HG03432 (cell line): ENCODE results near the gene ACAD8.
"Not testable (repeated sequence)": the region's sequence is repeated elsewhere in the genome, so short reads cannot be mapped to it uniquely, and the experiment has no call there.

ENCODE experiments used
- ATAC-seq: cut with Tn5 transposase; IDR thresholded peaks from one replicate; pipeline ENCODE4 v1.9.1; 2021; ENCODE audit warnings: mild to moderate bottlenecking, moderate library complexity; ENCODE audit not compliant: unreplicated experiment

ACAD8 gene

DNA sequence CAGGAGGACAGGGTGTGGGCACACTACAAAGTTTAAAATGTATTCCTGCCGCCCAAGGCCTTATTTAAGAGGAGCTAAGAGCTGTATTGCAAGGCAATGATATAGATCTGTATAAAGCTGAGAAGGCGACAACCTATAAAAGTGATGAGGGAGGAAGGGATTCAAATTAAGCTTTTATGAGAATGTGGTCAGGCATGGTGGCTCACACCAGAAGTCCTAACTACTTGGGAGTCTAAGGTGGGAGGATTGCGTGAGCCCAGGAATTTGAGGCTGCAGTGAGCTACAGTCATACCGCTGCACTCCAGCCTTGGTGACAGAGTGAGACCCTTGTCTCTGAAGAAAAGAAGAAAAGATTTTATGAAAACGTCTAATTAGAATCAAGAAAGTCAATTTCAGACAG, 13.1 kb downstream of the ACAD8 start:
- ATAC-seq, result no peak

GRCh38 chr11:134266841-134267251, 13.5 kb downstream of the ACAD8 start:
- no peak for ATAC-seq

GRCh38 chr11:134267461-134267860, 14.1 kb downstream of the ACAD8 start:
- ATAC-seq, result no peak

DNA sequence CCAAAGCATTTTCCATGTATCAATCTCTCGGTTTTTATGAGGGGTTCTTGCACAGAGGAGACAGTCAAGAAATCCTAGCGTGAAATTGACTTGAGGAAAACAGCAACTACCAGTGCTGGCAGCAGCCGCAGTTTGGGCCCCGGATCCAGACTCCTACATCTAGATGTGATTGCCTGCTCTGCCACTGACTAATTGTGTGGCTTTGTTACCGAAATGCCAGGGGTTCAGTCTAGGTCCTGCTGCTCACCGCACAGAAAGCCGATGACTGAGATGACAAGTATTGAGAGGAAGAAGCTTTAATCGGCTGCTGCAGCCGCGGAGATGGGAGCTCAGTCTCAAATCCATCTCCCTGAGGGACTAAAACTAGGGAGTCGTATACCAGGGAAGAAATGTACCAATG, 14.6 kb downstream of the ACAD8 start:
- no peak for ATAC-seq

DNA sequence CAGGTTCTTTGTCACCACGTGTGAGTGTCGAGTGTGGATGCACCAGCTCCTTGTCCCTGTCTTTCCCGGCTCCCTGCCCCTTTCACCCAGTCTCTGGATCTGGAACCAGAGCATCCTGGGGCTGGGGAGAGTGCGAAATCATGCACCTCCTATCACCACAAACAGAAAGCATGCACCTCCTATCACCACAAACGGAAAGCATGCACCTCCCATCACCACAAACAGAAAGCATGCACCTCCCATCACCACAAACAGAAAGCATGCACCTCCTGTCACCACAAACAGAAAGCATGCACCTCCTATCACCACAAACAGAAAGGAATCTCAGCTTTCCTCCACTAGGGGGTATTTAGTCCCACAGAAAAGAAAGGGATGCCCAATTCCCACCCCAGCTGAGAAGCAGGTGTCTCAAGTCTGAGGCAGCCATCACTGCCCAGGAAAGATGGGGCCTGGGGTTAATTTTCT, 16.9 kb downstream of the ACAD8 start:
- no peak for ATAC-seq

DNA sequence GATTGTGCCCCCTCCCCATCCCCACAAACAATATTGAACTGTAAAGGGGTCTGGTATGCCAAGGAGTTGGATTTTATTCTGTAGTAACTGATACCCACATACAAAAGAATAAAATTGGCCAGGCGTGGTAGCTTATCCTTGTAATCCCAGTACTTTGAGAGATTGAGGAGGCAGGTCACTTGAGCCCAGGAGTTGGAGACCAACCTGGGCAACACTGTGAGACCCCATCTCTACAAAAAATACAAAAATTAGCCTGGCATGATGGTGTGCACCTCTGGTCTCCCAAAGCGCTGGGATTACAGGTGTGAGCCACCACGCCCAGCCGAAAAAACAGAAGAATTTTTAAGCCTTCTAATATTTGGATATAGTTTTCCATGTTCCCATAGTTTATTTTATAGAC, 18.6 kb downstream of the ACAD8 start:
- no peak for ATAC-seq

DNA sequence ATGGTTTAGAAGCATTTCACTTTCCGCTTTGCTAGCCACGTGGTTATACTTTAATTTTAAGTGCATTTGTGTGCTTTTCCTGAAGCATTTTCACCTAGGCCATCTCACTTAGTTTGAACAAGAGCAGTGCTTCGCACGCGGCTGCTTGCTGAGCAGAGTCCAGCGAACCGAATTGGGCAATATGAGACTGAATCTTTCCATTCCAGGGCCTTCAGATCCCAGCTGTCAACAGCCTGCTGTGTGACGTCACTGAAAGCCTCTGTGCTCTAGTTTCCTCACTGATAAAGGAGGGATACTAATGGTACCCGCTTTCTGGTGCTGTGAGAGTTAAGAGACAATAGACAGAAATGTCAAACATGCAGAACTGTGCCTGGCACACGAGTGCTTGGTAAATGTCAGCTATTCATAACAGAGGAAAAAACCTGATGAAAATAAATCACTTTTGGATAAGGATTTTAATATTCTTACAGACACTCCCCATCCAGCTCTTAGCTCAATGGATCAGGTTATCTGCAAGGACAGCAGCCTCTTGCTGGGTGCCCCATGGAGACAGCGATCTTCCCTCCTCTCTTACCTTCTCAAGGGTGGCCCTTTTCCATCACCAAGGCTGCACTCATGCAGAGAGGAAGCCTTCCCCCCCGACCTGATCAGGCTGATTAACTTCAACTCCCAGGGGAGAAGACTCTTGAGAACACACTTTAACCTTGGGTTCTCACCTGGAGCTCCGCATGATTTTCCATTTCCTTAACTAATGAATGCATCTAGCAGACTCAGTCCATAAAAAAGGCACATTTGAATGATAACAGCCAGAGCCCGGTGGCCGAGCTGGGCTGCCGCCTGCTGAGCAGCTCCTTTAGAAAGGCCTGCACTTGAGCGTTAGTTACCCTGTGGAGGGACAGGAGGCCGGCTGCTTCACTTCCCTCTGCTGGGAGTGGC, 19.3 kb downstream of the ACAD8 start:
- ATAC-seq, result no peak

- no peak for ATAC-seq
Observed at GRCh38 chr11:134273317-134273712, 19.9 kb downstream of the ACAD8 start.

DNA sequence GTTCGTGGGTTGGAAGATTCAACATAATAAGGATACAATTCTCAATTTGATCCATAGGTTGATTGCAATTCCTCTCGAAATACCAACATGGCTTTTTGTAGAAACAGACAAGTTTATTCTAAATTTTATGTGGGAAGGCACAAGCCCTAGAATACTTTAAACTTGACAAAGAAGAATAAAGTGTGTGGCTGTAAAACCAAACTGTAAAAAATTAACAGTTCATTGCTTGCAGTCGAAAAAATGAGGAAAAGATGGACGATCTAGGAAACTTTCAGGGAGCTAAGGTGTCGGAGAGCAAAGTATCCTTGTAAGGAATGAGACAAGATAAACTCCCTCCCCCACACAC, 21.8 kb downstream of the ACAD8 start:
- no peak for ATAC-seq

DNA sequence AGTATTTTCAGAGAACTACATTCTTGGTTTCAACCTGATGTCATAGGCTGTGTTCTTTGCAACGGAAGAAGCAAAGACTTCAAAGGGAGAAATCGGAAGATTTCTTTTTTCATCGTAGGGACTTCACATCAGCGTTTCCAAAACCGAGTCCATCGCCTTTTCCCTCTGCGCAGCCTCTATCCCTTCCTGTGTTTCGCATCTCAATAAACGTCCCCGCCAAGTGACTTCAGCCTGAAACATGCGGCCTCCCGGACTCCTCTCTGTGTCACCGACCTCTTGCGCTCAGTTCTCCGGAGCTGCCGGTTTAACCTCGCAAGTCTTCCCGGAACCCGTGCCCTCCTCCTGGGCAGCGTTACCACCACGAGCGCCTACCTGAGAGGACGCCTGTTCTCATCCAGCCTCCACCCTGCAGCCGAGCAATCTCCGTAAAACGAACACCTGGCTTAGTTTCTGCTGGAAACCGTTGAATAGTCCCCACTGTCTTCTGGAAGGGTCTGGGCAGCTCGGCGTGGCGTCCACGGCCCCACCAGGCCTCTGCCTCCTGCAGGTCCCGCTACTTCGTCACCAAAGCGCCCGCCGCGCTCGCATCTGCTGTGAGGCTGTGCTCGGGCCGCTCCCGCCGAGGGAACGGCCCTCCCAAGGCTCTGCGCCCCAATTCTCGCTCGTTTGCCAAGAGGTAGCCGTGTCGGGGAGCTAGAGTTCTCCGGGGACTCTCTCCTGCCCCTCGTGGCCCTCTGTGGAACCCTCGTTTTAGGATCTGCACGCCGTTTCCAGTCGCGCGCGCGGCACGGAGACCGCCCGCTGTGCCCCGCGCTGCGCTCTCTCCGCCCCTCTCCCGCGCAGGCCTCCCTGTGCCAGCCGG, 22.4 kb downstream of the ACAD8 start, which contains the start of gene GLB1L3:
Gene GLB1L3 (plus strand): TSS at position 846 of the 862 bp plus-strand sequence. CDS start 362 bp downstream, outside the sequence.
- ATAC-seq, result peak; percentile 75

GRCh38 chr11:134276396-134277182, 23.2 kb downstream of the ACAD8 start:
- no peak for ATAC-seq

DNA sequence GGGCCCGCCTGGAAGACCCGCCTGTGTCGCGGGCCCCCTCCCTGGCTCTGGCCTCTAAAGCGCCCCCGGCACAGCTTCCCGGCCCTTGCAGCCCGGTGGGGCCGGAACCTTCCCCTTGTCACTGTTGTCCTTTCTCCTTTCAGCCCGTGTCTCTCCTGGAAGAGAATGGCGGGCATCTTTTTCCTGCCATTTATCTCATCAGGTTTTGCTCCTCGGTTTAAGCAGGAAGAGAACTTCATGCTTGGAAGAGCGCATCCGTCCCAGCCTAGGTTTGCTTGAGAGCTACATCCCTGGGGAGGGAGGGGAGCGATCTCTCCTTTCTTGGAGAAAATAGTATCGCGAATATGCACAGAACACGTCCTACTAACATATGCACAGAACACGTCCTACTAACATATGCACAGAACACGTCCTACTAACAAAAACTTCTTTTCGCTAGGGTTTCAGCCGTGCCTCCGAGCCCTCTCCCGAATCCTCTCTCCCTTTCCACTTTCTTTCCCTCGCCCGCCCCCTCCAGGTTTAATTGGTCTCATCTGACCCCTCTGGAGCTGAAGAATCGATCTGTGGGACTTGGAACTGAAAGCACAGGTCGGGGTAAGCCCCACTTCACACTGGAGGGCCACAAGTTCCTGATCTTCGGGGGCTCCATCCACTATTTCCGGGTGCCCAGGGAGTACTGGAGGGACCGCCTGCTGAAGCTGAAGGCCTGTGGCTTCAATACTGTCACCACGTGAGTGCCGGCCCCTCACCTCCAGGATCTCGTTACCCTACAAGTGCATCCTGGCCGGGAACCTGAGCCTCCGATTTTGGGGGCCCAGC, 24.0 kb downstream of the ACAD8 start:
- no peak for ATAC-seq

DNA sequence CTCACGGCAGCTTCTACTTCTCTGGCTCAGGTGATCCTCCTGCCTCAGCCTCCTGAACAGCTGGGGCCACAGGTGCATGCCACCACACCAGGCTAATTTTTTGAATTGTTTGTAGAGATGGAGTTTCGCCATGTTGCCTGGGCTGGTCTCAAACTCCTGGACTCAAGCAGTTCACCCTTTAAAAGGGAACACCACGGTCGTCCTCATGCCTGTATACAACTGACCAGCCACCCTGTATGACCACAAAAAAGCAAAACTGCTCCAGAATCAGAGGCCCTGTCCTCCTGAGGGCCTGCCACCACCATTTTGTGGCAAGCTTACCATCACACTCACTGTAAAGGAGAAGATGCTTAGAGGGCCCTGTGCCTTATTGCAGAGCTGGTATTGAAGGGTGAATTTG, 25.0 kb downstream of the ACAD8 start:
- no peak for ATAC-seq

DNA sequence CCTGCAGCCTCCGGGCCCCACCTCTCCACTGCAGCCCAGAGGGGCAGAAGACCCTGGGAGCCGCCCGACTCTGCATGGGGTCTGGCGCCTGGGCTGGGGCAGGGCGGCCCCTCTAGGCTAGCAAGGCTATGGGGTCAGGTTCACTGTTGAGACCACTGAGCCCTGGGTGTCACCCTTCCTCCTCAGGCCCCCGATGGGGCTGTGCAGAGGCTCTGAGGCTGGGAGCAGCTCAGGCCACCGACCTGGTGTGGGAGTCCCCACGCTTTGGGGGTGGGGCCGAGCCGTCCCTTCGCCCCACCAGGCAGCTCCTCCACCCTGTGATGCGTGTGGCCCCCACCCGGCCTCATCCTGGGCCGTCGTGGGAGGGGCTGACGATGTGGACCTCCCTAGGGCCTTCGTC, 28.3 kb downstream of the ACAD8 start:
- ATAC-seq, result not testable (repeated sequence)

DNA sequence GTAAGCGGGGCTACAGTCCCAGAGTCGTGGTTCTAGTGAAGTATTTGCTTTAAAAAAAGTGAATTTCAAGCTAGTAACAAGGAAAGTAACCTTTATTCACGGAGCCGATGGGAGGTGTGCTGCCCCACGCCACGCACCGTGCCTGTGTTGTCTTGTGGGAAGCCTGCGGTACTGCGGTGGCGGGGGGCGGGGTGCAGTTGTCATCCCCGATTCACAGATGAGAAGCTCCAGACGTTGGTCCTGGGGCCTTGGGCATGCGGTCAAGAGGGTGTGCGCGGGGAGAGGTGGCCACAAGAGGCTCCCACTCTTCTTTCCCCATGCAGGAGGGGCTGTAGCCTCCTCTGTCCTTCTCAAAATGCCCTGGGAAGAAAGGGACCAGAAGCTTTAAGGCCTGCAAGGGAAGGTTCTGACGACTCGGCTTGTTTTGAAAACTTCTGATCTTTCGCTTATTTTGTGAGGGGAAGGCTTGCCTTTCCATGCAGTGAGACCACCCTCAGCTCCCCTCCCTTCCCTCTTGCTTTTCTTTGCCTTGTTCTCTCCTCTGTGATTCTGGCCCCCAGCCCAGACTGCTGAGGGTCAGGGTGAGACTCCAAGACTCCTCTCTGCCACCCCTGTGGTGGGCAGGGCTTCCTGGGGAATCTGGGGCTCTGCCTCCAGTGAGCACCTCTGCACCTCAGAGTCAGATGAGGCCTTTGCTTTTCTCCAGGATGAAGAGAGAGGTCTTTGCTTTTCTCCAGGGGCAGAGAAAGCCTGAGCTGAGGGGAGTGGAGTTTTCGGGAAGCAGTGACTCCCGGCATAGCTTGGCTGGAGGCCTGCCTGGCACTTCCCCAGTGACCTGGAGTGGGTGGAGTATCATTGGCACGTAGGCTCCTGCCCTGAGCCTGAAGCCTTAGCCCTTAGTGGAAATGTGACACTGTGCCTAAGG, 29.0 kb downstream of the ACAD8 start:
- ATAC-seq, result no peak

DNA sequence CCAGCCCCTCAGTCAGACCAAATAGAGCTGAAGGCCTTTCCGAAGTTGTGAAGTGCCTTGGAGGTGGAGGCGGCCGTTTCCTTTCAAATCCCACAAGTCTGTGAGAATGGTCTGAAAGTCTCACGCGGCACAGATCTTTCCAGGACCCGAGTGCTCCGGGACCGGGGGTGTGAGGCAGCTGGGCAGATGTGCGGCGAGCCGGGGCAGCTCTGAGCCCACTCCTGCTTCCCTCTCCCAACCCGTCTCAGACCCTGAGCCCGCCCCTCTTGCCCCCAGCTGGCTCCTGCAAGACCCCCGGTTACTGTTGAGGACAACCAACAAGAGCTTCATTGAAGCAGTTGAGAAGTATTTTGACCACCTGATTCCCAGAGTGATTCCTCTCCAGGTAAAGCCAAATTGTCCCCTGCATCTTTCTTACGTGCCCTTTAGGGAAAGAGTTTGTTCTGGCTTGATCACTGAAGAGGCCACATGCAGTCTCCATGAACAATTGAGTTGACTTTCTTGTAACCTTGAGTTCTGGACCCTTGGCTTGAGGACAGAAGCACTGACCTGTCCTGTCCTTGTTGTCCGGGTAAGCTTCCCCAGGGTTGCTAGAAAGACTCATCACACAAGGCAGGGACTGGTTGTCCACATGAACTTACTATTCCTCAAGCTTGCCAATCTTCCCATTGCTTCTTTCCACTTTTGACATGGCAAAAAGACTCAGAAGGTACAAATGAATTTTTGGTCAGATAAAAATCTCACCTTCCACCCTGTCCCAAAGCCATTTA, 30.3 kb downstream of the ACAD8 start:
- ATAC-seq, result no peak

DNA sequence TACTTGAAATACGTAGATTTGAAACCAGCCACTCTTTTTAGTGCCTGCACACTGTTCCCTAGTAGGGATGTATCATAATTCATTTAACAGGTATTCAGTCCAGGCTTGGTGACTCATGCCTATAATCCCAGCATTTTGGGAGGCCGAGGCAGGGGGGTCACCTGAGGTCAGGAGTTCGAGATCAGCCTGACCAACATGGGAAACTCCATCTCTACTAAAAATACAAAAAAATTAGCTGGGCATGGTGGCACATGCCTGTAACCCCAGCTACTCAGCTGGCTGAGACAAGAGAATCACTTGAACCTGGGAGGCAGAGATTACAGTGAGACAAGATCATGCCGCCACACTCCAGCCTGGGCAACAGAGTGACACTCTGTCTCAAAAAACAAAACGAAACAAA, 31.0 kb downstream of the ACAD8 start:
- not testable (repeated sequence) for ATAC-seq

DNA sequence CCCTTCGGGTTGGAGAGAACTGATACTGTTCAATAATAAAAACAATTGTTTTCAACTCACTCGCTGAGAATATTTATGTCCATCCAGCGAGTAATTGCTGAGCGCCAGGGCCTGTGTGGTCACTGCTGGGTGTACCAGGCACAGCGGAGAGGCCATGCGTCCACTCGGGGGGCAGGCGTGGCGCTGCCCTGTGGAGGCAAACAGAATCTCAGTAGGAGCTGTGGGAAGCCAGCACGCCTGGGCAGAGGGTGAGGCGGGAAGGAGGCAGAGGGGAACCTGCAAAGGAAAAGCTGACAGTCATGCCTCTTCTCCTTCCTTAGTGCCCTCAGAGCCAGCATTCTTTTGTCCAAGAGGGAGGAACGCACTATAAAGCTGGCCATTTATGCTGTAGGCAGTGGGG, 34.2 kb downstream of the ACAD8 start:
- ATAC-seq, result no peak
